NCI-H1105 treated with DMSO at 0.1 percent for 48 hours (cell line): ENCODE data around the gene ACP4.
"Not testable (repeated sequence)": the region's sequence is repeated elsewhere in the genome, so short reads cannot be mapped to it uniquely, and the experiment has no call there.

Experiments used
- DNase-seq: peaks from one replicate; lab custom pipeline; 2025; lab: John Stamatoyannopoulos, UW

ACP4 gene, protein sequence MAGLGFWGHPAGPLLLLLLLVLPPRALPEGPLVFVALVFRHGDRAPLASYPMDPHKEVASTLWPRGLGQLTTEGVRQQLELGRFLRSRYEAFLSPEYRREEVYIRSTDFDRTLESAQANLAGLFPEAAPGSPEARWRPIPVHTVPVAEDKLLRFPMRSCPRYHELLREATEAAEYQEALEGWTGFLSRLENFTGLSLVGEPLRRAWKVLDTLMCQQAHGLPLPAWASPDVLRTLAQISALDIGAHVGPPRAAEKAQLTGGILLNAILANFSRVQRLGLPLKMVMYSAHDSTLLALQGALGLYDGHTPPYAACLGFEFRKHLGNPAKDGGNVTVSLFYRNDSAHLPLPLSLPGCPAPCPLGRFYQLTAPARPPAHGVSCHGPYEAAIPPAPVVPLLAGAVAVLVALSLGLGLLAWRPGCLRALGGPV

DNA sequence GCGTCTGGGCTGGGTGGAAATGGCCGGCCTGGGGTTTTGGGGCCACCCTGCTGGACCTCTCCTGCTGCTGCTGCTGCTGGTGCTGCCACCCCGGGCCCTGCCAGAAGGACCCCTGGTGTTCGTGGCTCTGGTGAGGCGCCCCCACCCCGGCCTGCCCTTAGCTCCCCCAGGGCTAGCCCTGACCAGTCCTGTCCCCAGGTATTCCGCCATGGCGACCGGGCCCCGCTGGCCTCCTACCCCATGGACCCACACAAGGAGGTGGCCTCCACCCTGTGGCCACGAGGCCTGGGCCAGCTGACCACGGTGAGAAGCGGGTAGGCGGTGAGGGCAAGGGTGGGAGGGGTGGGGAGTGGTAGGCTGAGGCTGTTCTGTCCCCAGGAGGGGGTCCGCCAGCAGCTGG, at the start of gene ACP4:
Gene ACP4 (plus strand): TSS at position 20 of the 400 bp plus-strand sequence. CDS start 0 bp downstream, at position 20.
- no peak for DNase-seq

DNA sequence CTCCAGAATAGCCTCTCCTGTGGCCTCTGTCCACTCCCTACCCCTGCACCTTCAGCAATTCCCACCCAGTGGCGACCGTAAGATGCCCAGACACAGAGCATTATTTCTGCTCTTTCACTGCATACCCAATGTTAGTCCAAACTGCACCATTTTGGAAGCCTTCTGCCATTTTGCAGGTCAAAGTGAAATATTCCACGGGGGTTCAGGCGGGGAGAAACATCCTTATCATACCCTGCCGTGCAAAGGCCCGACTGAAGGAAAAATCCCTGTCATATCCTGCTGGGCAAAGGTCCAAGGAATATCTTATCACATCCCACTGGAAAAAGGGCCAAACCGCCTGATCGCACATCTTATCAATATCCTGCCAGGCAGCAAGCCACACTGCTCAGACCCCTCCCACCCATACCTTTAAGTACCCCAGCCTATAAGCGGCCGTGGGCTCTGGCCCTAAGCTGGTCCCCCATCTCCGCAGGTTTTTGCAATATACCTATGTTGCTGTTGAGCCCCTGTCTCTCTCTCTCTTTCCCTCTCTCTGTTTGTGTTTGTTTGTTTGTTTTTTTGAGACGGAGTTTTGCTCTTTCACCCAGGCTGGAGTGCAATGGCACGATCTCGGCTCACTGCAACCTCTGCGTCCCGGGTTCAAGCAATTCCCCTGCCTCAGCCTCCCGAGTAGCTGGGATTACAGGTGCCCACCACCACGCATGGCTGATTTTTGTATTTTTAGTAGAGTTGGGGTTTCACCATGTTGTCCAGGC, 48.9 kb upstream of the ACP4 start:
- DNase-seq = no peak

GRCh38 chr19:50743537-50743936, 46.7 kb upstream of the ACP4 start:
- no peak for DNase-seq

DNA sequence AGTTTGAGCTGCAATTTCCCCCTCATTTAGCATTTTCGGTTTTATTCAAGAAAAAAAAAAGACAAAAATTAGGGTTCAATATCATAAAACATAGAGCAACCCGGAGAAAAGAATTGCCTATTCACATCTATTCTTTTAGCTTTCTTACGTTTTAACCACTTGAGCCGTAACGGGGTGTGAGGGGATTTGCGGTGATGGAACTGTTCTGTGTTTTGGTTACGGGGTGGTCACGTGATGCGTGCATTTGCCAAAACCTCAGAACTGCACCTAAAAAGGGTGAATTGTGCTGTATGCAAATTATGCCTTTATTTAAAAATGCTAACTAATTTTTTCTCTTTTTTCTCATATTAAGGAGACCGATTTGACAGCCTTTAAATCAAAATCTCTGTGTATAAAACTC, 45.0 kb upstream of the ACP4 start:
- no peak for DNase-seq

GRCh38 chr19:50747141-50747540, 43.1 kb upstream of the ACP4 start:
- not testable (repeated sequence) for DNase-seq

- DNase-seq = no peak
Measured at GRCh38 chr19:50749490-50749889, 40.7 kb upstream of the ACP4 start.

DNA sequence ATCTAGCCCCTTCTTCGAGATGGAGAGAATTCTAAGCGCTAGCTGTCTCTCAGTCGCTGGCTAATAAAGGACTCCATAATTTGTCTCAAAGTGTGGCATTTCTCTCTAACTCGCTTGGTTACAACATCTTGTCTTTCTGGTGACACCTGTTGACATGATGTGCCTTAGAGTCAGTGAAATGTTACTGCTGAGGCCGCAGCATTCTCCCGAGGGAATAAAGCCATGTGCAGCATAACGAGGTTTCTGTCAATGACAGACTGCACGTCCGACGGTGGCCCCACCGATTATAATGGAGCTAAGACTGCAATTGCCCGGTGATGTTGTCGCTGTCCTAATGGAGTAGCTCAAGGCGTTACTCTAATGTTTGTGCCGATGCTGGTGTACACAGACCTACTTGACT, 40.2 kb upstream of the ACP4 start:
- no peak for DNase-seq

- DNase-seq = no peak
Measured at GRCh38 chr19:50753879-50754278, 36.3 kb upstream of the ACP4 start.

GRCh38 chr19:50756244-50756643, 34.0 kb upstream of the ACP4 start:
- DNase-seq = not testable (repeated sequence)

DNA sequence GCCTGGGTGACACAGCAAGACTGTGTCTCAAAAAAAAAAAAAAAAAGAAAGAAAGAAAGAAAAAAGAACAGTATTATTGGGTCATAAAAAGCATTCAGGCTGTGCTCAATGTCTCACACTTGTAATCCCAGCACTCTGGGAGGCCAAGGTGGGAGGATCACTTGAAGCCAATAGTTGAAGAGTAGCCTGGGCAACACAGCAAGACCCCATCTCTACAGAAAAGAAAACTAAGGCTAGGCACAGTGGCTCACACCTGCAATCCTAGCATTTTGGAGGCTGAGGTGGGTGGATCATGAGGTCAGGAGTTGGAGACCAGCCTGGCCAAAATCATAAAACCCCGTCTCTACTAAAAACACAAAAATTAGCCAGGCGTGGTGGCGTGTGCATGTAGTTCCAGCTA, 32.6 kb upstream of the ACP4 start:
- not testable (repeated sequence) for DNase-seq

- DNase-seq = not testable (repeated sequence)
Measured at GRCh38 chr19:50759076-50759475, 31.1 kb upstream of the ACP4 start.

DNA sequence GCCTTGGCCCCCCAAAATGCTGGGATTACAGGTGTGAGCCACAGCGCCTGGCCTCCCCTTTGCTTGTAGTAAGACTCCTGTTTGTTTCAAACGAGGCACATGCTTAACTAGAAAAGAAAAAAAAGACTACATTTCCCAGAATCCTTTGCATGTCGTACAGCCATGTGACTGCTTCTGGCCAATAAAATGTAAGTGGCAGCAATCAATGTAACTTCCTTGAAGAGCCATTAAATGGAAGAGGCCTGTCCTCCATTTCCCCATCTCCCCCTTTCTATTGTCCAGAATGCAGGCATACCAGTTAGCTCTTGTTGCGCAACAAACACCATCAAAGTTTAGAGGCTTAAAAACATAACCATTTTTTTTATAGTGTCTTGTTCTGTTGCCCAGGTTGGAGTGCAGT, 30.3 kb upstream of the ACP4 start:
- no peak for DNase-seq

GRCh38 chr19:50761501-50761900, 28.7 kb upstream of the ACP4 start:
- DNase-seq = not testable (repeated sequence)

GRCh38 chr19:50763521-50763920, 26.7 kb upstream of the ACP4 start:
- DNase-seq = not testable (repeated sequence)

GRCh38 chr19:50764409-50764808, 25.8 kb upstream of the ACP4 start:
- no peak for DNase-seq

DNA sequence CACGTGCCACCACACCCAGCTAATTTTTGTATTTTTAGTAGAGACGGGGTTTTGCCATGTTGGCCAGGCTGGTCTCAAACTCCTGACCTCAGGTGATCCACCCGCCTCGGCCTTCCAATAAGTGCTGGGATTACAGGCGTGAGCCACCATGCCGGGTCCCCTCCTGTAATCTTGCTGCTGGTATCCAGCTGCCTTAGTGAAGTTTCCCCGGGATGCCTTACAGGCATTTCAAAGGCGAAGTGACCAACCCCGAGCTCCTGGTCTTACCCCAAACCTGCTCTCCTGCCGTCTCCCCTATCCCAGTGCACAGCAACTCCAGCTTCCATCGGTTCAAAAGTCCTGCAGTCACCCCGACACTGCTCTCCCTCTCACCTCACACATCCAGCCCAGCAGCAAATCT, 23.5 kb upstream of the ACP4 start:
- DNase-seq = not testable (repeated sequence)

DNA sequence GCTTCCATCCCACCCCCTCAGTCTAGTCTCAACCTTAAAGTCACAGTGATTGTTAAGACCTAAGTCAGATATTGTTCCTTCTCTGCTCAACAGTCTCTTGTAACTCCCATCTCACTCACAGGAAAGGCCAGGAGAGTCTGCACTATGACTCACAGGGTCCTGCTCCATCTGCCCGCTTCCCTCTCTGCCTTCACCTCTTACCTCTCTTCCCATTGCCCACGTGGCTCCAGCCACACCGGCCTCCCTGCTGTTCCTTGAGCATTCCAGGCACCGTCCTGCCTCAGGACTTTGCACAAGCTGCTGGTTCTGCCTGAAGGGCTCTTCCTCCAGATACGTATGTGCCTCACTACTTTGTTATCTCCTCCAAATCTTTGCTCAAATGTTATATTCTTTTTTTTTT, 23.0 kb upstream of the ACP4 start:
- not testable (repeated sequence) for DNase-seq

DNA sequence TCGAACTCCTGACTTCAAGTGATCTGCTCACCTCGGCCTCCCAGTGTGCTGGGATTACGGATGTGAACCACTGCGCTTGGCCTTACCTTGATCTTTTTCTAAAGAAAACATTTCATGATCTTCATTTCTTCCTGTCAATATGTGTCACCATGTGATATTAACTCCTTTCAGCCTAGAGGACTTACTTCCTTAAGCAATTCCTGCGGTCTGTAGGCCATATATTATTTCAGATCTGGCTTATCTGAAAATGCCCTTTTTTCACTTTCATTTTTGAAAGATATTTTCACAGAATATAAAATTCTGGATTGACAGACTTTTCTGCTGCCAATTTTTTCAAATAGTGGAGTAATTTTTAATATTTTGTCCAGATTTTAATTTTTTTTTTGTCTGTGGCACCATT, 21.9 kb upstream of the ACP4 start:
- DNase-seq = no peak

DNA sequence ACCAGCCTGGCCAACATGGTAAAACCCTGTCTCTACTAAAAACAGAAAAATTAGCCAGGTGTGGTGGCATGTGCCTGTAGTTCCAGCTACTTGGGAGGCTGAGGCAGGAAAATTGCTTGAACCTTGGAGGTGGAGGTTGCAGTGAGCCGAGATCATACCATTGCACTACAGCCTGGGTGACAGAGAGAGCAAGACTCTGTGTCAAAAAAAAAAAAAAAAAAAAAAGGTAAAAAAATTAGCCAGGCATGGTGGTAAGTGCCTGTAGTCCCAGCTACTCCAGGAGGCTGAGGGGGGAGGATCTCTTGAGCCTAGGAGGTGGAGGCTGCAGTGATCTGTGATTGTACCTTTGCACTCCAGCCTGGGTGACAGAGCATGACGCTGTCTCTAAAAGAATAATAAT, 20.1 kb upstream of the ACP4 start, which contains the start of gene GPR32:
Gene GPR32 (plus strand): TSS at position 301 of the 400 bp plus-strand sequence. CDS start 137 bp downstream, outside the sequence.
- DNase-seq = not testable (repeated sequence)

- no peak for DNase-seq
Measured at GRCh38 chr19:50770888-50771287, 19.3 kb upstream of the ACP4 start.

DNA sequence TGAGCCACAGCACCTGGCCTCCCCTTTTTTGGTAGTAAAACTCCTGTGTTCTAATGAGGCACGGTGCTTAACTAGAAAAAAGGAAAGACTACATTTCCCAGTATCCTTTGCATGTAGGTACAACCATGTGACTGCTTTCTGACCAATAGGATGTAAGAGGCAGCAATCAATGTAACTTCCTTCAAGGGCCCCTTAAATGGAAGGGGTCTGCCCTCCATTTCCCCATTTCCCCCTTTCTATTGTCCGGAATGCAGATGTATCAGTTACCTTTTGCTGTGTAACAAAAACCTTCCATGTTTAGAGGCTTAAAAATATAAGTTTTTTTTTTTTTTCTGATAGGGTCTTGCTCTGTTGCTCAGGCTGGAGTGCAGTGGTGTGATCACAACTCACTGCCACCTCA, 17.7 kb upstream of the ACP4 start:
- DNase-seq = no peak

DNA sequence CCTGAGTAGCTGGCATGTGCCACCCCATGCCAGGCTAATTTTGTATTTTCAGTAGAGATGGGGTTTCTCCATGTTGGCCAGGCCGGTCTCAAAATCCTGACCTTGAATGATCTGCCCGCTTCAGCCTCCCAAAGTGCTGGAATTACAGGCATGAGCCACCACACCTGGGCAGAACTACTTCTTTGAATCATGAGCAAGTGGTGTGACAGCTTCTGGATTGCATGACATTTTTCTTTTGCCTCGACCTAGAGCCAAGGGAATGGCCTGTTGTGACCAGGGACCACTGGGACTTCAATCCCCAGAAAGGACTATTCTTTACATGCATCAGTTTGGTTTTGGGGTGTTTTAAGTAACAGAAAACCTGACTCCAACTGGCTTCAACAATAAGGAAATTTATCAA, 17.3 kb upstream of the ACP4 start:
- DNase-seq = not testable (repeated sequence)

GRCh38 chr19:50773454-50773853, 16.8 kb upstream of the ACP4 start:
- not testable (repeated sequence) for DNase-seq
